ENCODE data around the gene PITPNC1. TPM values are rescaled to one million over a fixed set of nuclear protein-coding genes. Genes with fewer than 3 reads are reported as not detected.

PITPNC1 gene
- total RNA-seq, 1 donor from 2014 or later, result 19.3 TPM

DNA sequence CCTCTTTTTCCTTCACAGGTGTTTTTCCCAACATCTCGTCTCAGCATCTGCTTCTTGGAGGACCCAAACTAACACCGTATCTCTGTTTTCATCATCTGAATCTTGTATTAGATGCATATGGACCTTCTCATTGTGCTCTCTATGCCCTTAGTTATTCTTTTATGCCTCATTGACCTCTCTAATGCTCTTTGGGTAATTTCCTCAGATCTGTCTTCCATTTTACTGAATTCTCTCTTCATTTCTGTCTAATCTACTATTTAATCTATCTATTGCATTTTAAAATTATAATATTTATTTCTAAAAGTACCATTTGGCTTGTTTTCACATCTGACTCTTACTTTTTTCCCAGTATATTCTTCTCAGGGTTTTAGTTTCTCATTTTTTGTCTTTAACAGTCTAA is 81.1 kb downstream of the PITPNC1 start:
- intact Hi-C loops (cut with micrococcal nuclease), result no loop called here
- Mint-ChIP-seq H3K4me1 (peaks cover 18% of the 10 kb centered on the region), H3K36me3 (ENCODE audit: low read depth) (peaks cover 5% of the 10 kb centered on the region), H3K4me3 (no peak overlapping the region), H3K27ac (no peak overlapping the region), H3K27me3 (no peaks in the 10 kb centered on the region), H3K9me3 (peaks cover 14% of the 10 kb centered on the region)
- TF ChIP-seq, protein P1, sequence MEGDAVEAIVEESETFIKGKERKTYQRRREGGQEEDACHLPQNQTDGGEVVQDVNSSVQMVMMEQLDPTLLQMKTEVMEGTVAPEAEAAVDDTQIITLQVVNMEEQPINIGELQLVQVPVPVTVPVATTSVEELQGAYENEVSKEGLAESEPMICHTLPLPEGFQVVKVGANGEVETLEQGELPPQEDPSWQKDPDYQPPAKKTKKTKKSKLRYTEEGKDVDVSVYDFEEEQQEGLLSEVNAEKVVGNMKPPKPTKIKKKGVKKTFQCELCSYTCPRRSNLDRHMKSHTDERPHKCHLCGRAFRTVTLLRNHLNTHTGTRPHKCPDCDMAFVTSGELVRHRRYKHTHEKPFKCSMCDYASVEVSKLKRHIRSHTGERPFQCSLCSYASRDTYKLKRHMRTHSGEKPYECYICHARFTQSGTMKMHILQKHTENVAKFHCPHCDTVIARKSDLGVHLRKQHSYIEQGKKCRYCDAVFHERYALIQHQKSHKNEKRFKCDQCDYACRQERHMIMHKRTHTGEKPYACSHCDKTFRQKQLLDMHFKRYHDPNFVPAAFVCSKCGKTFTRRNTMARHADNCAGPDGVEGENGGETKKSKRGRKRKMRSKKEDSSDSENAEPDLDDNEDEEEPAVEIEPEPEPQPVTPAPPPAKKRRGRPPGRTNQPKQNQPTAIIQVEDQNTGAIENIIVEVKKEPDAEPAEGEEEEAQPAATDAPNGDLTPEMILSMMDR (IDR thresholded peaks at IDR 0.05), result no peak
- CTCF ChIA-PET, result no interaction called here
- DNase-seq (no peak), ATAC-seq (ENCODE audit: low read depth) (no peak)
- POLR2A ChIA-PET, result no interaction called here

DNA sequence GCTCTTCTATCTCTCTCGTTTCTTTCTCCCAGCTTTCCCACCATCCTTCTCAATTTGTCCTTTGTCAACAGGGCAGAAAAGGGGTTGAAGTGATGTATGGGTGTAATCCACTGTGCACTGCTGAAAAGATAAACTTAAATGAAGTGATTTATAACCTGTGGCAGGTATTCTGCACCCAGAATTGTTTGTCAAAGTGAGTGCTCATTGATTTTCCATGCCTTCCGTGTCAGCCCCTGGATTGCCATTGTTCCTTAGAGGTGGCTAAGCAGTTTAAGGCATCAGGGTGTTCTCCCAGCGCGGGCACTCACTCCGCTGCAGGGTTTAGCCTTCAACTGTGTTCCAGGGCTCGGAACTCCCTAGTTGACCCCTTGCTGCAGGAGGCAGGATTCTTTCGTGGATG is 82.9 kb downstream of the PITPNC1 start:
- Mint-ChIP-seq H3K4me1 (peaks cover 13% of the 10 kb centered on the region), H3K27ac (no peak overlapping the region), H3K36me3 (ENCODE audit: low read depth) (peaks cover 5% of the 10 kb centered on the region), H3K9me3 (peaks cover 14% of the 10 kb centered on the region), H3K4me3 (no peak overlapping the region), H3K27me3 (no peaks in the 10 kb centered on the region)
- TF ChIP-seq, protein P1 (IDR thresholded peaks at IDR 0.05), result no peak
- POLR2A ChIA-PET, result no interaction called here
- intact Hi-C loops (cut with micrococcal nuclease), result no loop called here
- ATAC-seq (ENCODE audit: low read depth), result no peak
- CTCF ChIA-PET, result no interaction called here
- DNase-seq, result no peak

DNA sequence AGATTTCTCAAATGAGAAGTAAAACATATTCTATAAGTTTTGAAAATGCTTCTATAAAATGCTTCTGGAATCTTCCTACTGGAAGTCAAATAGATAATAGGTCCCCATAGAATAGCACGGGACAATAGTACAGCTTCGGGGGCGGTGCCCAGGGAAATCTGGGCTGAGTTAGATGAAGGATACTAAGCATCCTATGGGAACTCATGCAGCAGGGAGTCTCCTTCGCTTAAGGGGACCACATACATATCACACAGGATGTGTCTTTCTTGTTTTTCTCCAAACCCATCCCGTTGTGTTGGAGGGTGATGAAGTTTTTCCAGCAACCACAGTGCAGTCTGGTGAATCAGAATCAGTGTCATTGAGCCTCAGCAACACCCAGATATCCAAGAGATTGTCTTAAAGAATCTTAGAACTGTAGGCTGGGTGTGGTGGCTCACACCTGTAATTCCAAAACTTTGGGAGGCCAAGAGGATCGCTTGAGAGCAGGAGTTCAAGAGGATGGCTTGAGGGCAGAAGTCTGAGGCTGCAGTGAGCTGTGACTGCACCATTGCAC is 84.2 kb downstream of the PITPNC1 start:
- Mint-ChIP-seq H3K27ac (no peak overlapping the region), H3K9me3 (peaks cover 14% of the 10 kb centered on the region), H3K27me3 (no peaks in the 10 kb centered on the region), H3K4me3 (no peak overlapping the region), H3K4me1 (peaks cover 7% of the 10 kb centered on the region), H3K36me3 (ENCODE audit: low read depth) (peaks cover 5% of the 10 kb centered on the region)
- ChIA-PET POLR2A (no interaction called here), CTCF (no interaction called here)
- DNase-seq (no peak), ATAC-seq (ENCODE audit: low read depth) (no peak)
- intact Hi-C loops (cut with micrococcal nuclease), result no loop called here
- TF ChIP-seq, protein P1 (IDR thresholded peaks at IDR 0.05), result no peak

DNA sequence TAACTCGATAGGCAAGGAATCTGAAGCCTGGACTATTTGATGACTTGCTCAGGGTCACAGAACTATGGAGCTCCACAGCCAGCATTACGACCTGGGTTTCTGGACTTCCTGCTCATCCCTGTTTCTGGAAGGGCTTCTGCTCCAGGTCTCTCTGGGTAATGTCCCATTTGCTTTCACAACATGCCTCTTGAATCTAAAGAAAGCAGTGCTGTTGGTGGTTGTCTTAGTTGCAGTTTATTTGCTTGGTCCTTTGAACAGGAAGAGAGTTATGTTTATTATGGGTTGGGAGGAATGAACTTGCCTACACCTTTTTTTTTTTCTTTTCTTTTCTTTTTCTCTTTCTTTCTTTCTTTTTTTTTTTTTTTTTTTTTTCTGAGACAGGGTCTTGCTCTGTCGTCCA is 84.8 kb downstream of the PITPNC1 start:
- Mint-ChIP-seq H3K4me3 (no peak overlapping the region), H3K27ac (no peak overlapping the region), H3K36me3 (ENCODE audit: low read depth) (peaks cover 5% of the 10 kb centered on the region), H3K9me3 (peaks cover 14% of the 10 kb centered on the region), H3K27me3 (no peaks in the 10 kb centered on the region), H3K4me1 (peaks cover 6% of the 10 kb centered on the region)
- ATAC-seq (ENCODE audit: low read depth), result no peak
- no peak for DNase-seq
- ChIA-PET CTCF (no interaction called here), POLR2A (interaction anchor here (0.6 kb wide), 1 partner anchor 334 kb away, joined by 5 read pairs; no protein-coding TSS in a partner anchor)
- intact Hi-C loops (cut with micrococcal nuclease), result no loop called here
- TF ChIP-seq, protein P1 (IDR thresholded peaks at IDR 0.05), result no peak

DNA sequence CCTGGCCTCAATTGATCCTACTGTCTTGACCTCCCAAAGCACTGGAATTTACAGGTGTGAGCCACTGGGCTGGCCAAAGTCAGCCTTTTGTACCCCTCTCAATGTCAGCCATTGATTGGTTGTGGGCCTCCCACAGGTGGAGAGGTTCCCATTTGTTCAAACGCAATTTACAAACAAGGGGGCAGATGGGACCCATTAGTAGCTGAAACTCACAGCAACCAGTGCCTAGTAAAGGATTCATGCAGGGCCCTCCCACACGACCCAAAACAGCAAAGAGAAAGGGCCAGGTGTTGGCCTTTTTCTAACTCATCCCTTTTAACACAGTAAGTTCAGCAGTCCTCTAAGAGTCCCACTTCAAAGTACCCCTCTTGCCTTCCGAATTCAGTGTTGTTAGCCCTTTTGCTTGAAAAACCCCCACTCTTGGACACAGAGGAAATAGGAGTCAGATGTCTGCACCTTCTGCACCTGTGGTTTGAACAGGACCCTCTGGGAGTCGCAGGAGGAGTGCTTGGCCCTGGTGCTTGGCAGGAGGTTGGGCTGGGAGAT is 89.2 kb downstream of the PITPNC1 start:
- no peaks in the 10 kb centered on the region for H3K9me3 Mint-ChIP-seq
- TF ChIP-seq, protein P1 (IDR thresholded peaks at IDR 0.05), result no peak
- DNase-seq, result no peak
- peaks cover 8% of the 10 kb centered on the region for H3K4me1 Mint-ChIP-seq
- POLR2A ChIA-PET, result interaction anchor here (0.6 kb wide), 1 partner anchor 85 kb away, joined by 3 read pairs; no protein-coding TSS in a partner anchor
- no peak overlapping the region for H3K4me3 Mint-ChIP-seq
- no peak for ATAC-seq (ENCODE audit: low read depth)
- CTCF ChIA-PET, result interaction anchor here (2.5 kb wide), 1 partner anchor 9 kb away, joined by 5 read pairs; no protein-coding TSS in a partner anchor
- no peaks in the 10 kb centered on the region for H3K36me3 Mint-ChIP-seq (ENCODE audit: low read depth)
- H3K27ac Mint-ChIP-seq, result no peak overlapping the region
- no peaks in the 10 kb centered on the region for H3K27me3 Mint-ChIP-seq
- intact Hi-C loops (cut with micrococcal nuclease), result no loop called here
